Calu3 (cell line): ENCODE data around the gene SMAP1. TPM values are rescaled to one million over a fixed set of nuclear protein-coding genes. Genes with fewer than 3 reads are reported as not detected.
"Not testable (repeated sequence)": the region's sequence is repeated elsewhere in the genome, so short reads cannot be mapped to it uniquely, and the experiment has no call there.

Source experiments
- BruUV-seq: library from RNA; stranded (reverse); fragments of 400-500 nt; replicated peaks from 2 replicates; lab custom pipeline; 2021; lab: Mats Ljungman, UMichigan
- CTCF ChIA-PET: fragments of 300-600 bp; sonication (Branson Sonifier 250); formaldehyde crosslinking; loops from one replicate; lab custom pipeline; 2022; ENCODE audit warnings: antibody characterized with exemption; lab: Charles Lee
- DNase-seq: peaks from one replicate; pipeline ENCODE4 v3.0.0; 2022
- H3K27ac Mint-ChIP-seq: one replicate; pipeline ENCODE4 v1.8.0; 2022; ENCODE audit warnings: mixed read lengths; ENCODE audit not compliant: unreplicated experiment
- H3K27me3 Mint-ChIP-seq: one replicate; pipeline ENCODE4 v1.8.0; 2022; ENCODE audit warnings: mixed read lengths; ENCODE audit not compliant: unreplicated experiment
- H3K36me3 Mint-ChIP-seq: one replicate; pipeline ENCODE4 v1.8.0; 2022; ENCODE audit warnings: mild to moderate bottlenecking, moderate library complexity, mixed read lengths; ENCODE audit not compliant: insufficient read depth, unreplicated experiment
- H3K4me1 Mint-ChIP-seq: one replicate; pipeline ENCODE4 v1.8.0; 2022; ENCODE audit warnings: mild to moderate bottlenecking, low read depth, mixed read lengths; ENCODE audit not compliant: unreplicated experiment
- H3K4me3 Mint-ChIP-seq: one replicate; pipeline ENCODE4 v1.8.0; 2022; ENCODE audit warnings: mild to moderate bottlenecking, low read depth, moderate library complexity, mixed read lengths; ENCODE audit not compliant: unreplicated experiment
- H3K9me3 Mint-ChIP-seq: one replicate; pipeline ENCODE4 v1.8.0; 2022; ENCODE audit warnings: low read depth, mixed read lengths; ENCODE audit not compliant: unreplicated experiment
- intact Hi-C: fragments of 100-400 bp; cut with micrococcal nuclease; formaldehyde crosslinking; loops from one replicate; pipeline ENCODE4 v1.10.0; 2022; ENCODE audit not compliant: unreplicated experiment
- total RNA-seq: library from RNA; stranded (reverse); gene quantifications from 2 replicates; pipeline ENCODE4 v1.2.3, GENCODE V29; 2022
- TF ChIP-seq, protein P1 (sequence below): fragments of 200-600 bp; IDR thresholded peaks from one replicate; pipeline ENCODE4 v1.8.0; 2022; ENCODE audit warnings: antibody characterized with exemption; ENCODE audit not compliant: unreplicated experiment

Gene SMAP1
- total RNA-seq, 1 experiment from 2014 or later: 35.7 TPM

DNA sequence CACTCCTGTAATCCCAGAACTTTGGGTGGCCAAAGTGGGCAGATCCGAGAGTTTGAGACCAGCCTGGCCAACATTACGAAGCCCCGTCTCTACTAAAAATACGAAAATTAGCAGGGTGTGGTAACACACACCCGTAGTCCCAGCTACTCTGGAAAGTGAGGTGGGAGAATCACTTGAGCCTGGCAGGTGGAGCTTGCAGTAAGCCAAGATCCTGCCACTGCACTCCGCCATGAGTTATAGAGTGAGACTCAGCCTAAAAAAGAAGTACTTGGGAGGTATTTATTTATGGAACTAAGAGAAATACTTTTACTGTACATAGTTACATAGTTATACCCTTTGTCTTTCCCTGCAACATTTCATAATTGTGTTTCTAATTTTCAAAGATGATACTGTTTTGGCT lies 67.8 kb downstream of the SMAP1 start:
- intact Hi-C loops: no loop called here
- no peak overlapping the region for H3K27ac Mint-ChIP-seq
- CTCF ChIA-PET: no interaction called here
- H3K36me3 Mint-ChIP-seq: peaks cover 7% of the 10 kb centered on the region
- no peak overlapping the region for H3K4me3 Mint-ChIP-seq
- H3K27me3 Mint-ChIP-seq: no peaks in the 10 kb centered on the region
- peaks cover 3% of the 10 kb centered on the region for H3K9me3 Mint-ChIP-seq
- H3K4me1 Mint-ChIP-seq: no peaks in the 10 kb centered on the region
- DNase-seq: no peak
- TF ChIP-seq, protein P1, sequence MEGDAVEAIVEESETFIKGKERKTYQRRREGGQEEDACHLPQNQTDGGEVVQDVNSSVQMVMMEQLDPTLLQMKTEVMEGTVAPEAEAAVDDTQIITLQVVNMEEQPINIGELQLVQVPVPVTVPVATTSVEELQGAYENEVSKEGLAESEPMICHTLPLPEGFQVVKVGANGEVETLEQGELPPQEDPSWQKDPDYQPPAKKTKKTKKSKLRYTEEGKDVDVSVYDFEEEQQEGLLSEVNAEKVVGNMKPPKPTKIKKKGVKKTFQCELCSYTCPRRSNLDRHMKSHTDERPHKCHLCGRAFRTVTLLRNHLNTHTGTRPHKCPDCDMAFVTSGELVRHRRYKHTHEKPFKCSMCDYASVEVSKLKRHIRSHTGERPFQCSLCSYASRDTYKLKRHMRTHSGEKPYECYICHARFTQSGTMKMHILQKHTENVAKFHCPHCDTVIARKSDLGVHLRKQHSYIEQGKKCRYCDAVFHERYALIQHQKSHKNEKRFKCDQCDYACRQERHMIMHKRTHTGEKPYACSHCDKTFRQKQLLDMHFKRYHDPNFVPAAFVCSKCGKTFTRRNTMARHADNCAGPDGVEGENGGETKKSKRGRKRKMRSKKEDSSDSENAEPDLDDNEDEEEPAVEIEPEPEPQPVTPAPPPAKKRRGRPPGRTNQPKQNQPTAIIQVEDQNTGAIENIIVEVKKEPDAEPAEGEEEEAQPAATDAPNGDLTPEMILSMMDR: no peak
- BruUV-seq: no TSS peak

DNA sequence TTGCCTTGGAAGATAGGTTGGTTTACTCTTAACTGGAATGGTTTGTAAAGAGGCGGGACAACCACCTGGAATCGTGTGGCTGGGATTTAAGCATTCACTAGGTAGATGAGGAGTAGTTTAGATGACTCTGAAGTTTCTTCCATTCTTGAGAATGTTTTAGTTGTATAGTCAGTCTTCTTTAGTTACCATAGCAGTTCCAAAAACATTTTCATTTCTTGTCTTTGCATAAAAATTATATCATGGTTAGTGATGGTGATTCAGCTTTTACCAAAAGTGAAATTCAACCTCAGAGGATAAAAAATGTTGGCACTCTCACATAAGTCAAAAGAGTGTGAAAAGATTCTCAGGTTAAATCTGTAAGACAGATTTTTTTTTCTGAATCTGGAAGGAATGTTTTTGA lies 70.3 kb downstream of the SMAP1 start:
- Mint-ChIP-seq H3K4me1 (no peaks in the 10 kb centered on the region), H3K9me3 (peaks cover 5% of the 10 kb centered on the region), H3K27ac (no peak overlapping the region), H3K36me3 (peaks cover 16% of the 10 kb centered on the region), H3K4me3 (no peak overlapping the region), H3K27me3 (no peaks in the 10 kb centered on the region)
- BruUV-seq: no TSS peak
- intact Hi-C loops: no loop called here
- CTCF ChIA-PET: interaction anchor here (0.7 kb wide), 2 partner anchors 62 to 148 kb away, joined by 4 to 6 read pairs; no protein-coding TSS in a partner anchor
- TF ChIP-seq, protein P1: no peak
- no peak for DNase-seq

DNA sequence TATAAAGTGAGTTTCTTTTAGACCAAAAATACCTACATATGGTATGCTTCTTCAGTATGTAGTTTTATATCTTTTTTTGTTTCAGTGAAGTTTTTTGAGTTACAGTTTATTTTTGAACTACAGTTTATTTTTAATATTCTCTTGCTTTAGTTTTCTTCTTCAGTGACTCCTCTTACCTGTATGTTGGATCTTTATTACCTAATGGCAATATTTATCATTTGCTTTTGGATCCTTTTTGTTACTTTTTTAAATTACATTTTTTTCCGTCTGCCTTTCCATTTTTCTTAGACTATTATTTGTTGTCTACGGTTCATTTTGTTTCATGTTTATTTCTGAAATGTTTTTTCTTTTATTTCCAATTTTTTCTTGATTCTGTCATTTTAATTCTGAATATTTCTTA lies 71.9 kb downstream of the SMAP1 start:
- H3K9me3 Mint-ChIP-seq: peaks cover 5% of the 10 kb centered on the region
- H3K27ac Mint-ChIP-seq: no peak overlapping the region
- CTCF ChIA-PET: no interaction called here
- intact Hi-C loops: no loop called here
- TF ChIP-seq, protein P1: no peak
- H3K4me1 Mint-ChIP-seq: no peaks in the 10 kb centered on the region
- BruUV-seq: no TSS peak
- peaks cover 10% of the 10 kb centered on the region for H3K36me3 Mint-ChIP-seq
- no peak overlapping the region for H3K4me3 Mint-ChIP-seq
- no peak for DNase-seq
- H3K27me3 Mint-ChIP-seq: no peaks in the 10 kb centered on the region

DNA sequence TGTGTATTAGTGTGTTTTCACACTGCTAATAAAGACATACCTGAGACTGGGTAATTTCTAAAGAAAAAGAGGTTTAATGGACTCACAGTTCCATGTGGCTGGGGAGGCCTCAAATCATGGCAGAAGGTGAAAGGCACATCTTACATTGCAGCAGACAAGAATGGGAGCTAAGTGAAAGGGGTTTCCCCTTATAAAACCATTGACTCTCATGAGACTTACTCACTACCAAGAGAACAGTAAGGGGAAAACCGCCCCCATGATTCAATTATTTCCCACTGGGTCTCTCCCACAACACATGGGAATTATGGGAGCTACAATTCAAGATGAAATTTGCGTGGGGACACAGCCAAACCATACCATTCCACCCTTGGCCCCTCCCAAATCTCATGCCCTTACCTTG lies 73.1 kb downstream of the SMAP1 start:
- H3K36me3 Mint-ChIP-seq, H3K4me3 Mint-ChIP-seq, BruUV-seq, CTCF ChIA-PET, H3K27ac Mint-ChIP-seq, DNase-seq, intact Hi-C loops, H3K4me1 Mint-ChIP-seq, H3K9me3 Mint-ChIP-seq, H3K27me3 Mint-ChIP-seq: not testable (repeated sequence)

DNA sequence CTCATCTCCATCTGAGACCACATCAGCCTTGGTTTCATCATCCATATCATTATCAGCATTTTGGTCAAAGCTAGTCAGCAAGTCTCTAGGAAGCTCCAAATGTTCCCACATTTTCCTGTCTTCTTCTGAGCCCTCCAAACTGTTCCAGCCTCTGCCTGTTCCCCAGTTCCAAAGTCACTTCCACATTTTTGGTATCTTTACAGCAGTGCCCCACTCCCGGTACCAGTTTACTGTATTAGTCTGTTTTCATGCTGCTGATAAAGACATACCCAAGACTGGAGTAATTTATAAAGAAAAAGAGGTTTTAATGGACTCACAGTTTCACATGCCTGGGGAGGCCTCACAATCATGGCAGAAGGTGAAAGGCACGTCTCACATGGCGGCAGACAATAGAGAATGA lies 74.8 kb downstream of the SMAP1 start:
- H3K9me3 Mint-ChIP-seq, H3K4me3 Mint-ChIP-seq, BruUV-seq, H3K36me3 Mint-ChIP-seq, intact Hi-C loops, H3K4me1 Mint-ChIP-seq, DNase-seq, H3K27me3 Mint-ChIP-seq, CTCF ChIA-PET, H3K27ac Mint-ChIP-seq: not testable (repeated sequence)
